HG02571 (cell line): Measurements from ENCODE around the gene SPATA20.
A peak's percentile ranks its signal among the peaks of the same experiment; 100 is the strongest.

Experiments
- ATAC-seq: cut with Tn5 transposase; IDR thresholded peaks from one replicate; pipeline ENCODE4 v1.9.1; 2021; ENCODE audit warnings: mild to moderate bottlenecking, moderate library complexity; ENCODE audit not compliant: unreplicated experiment

Gene SPATA20

GRCh38 chr17:50547035-50547735 lies at the start of gene SPATA20:
SPATA20 (plus strand) TSS chr17:50547174; CDS start chr17:50547209, 35 bp downstream.
- ATAC-seq: peak; percentile 65

GRCh38 chr17:50498021-50498874 lies 48.7 kb upstream of the SPATA20 start:
- ATAC-seq: no peak

- no peak for ATAC-seq
Observed at GRCh38 chr17:50499270-50499669, 47.7 kb upstream of the SPATA20 start.

- no peak for ATAC-seq
Observed at GRCh38 chr17:50499721-50500120, 47.3 kb upstream of the SPATA20 start.

GRCh38 chr17:50501054-50501453 lies 45.9 kb upstream of the SPATA20 start:
- no peak for ATAC-seq

GRCh38 chr17:50502301-50502990 lies 44.5 kb upstream of the SPATA20 start:
- no peak for ATAC-seq

- ATAC-seq: no peak
Observed at GRCh38 chr17:50505591-50506130, 41.3 kb upstream of the SPATA20 start.

- no peak for ATAC-seq
Observed at GRCh38 chr17:50506298-50506697, 40.7 kb upstream of the SPATA20 start.

GRCh38 chr17:50507871-50508572 lies 39.0 kb upstream of the SPATA20 start, which contains the start of gene MYCBPAP:
MYCBPAP (plus strand) TSS chr17:50508439; CDS start chr17:50508675, 236 bp downstream.
- peak; percentile 45 for ATAC-seq

- no peak for ATAC-seq
Observed at GRCh38 chr17:50508573-50509460, 38.2 kb upstream of the SPATA20 start.

GRCh38 chr17:50511058-50511457 lies 35.9 kb upstream of the SPATA20 start:
- ATAC-seq: peak; percentile 67

- ATAC-seq: no peak
Observed at GRCh38 chr17:50513495-50513894, 33.5 kb upstream of the SPATA20 start.

GRCh38 chr17:50514388-50514787 lies 32.6 kb upstream of the SPATA20 start:
- no peak for ATAC-seq

GRCh38 chr17:50514936-50515702 lies 31.9 kb upstream of the SPATA20 start:
- no peak for ATAC-seq

- ATAC-seq: no peak
Observed at GRCh38 chr17:50517011-50517410, 30.0 kb upstream of the SPATA20 start.

- no peak for ATAC-seq
Observed at GRCh38 chr17:50517504-50518383, 29.2 kb upstream of the SPATA20 start.

- no peak for ATAC-seq
Observed at GRCh38 chr17:50518384-50519023, 28.5 kb upstream of the SPATA20 start.
